ENCODE data around the gene DGUOK.

The DGUOK gene

DNA sequence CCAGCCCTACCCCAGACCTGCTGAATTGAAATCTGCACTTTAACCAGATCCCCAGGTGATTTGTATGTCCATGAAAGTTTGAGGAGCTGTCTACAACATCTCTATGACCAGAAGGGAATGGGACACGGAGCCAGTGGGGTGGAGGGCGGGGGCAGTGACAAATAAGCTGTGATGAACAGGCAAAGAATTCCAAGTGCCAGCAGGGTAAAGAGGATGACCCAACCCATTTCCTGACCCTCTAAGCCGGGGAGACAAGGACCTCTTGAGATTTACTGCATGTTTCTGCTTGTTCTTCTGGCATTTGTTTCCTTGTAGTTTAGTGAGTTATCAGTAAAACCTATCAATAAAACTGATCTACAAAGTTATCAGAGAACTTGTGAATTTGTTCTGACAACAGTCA lies 66.7 kb downstream of the DGUOK start:
- Histone ChIP-seq H3K23ac (ENCODE audit: low read depth, low read length, poor library complexity) (no peak overlapping the region), H2BK15ac (ENCODE audit: low read length) (no peak overlapping the region), H3K9me3 (replicated peaks in 1 of 2; ENCODE audit: control insufficient read depth in 2 of 2, insufficient read depth in 1 of 2, low read depth in 1 of 2, low read length in 2 of 2) (peaks cover 0 to 1% of the 10 kb centered on the region in 2 donors), H2BK12ac (ENCODE audit: low read length) (no peak overlapping the region), H3K4me3 (ENCODE audit: low read length in 2 of 2) (no peak overlapping the region), H3K14ac (ENCODE audit: low read length) (no peak overlapping the region), H3K4ac (ENCODE audit: low read length) (no peak overlapping the region), H3K27me3 (ENCODE audit: control insufficient read depth in 3 of 3, insufficient read depth in 3 of 3, low read depth in 1 of 3, low read length in 3 of 3) (no peaks in the 10 kb centered on the region), H2AFZ (ENCODE audit: low read length) (no peak overlapping the region), H3K9ac (ENCODE audit: low read depth, low read length, poor library complexity) (no peak overlapping the region), H3K4me1 (ENCODE audit: control insufficient read depth in 2 of 2, insufficient read depth in 1 of 2, low read depth in 1 of 2, low read length in 2 of 2) (peaks cover 7 to 16% of the 10 kb centered on the region in 2 donors), H2AK5ac (ENCODE audit: low read depth, low read length) (no peak overlapping the region), H2BK120ac (ENCODE audit: low read depth, low read length) (no peak overlapping the region), H2BK5ac (ENCODE audit: low read length) (no peak overlapping the region), H4K91ac (ENCODE audit: low read depth, low read length, poor library complexity) (no peak overlapping the region), H3K4me2 (ENCODE audit: insufficient read depth, low read length, poor library complexity, severe bottlenecking) (no peak overlapping the region), H3K18ac (ENCODE audit: low read length) (no peak overlapping the region), H3K27ac (replicated peaks; ENCODE audit: low read length) (no peak overlapping the region), H3K36me3 (replicated peaks in 1 of 2; ENCODE audit: control insufficient read depth in 2 of 2, insufficient read depth in 2 of 2, low read length in 2 of 2) (peaks cover 4 to 54% of the 10 kb centered on the region in 2 donors), H3K79me1 (ENCODE audit: low read depth, low read length) (peaks cover 5% of the 10 kb centered on the region), H4K8ac (ENCODE audit: low read depth, low read length) (no peak overlapping the region)
- no CpG with 5 or more reads among the region's 3 CpGs for WGBS, 2 donors (ENCODE audit: extremely low coverage in 2 of 2, insufficient read length in 2 of 2, insufficient replicate concordance in 1 of 2)
- no peak for DNase-seq (ENCODE audit: low spot score)

DNA sequence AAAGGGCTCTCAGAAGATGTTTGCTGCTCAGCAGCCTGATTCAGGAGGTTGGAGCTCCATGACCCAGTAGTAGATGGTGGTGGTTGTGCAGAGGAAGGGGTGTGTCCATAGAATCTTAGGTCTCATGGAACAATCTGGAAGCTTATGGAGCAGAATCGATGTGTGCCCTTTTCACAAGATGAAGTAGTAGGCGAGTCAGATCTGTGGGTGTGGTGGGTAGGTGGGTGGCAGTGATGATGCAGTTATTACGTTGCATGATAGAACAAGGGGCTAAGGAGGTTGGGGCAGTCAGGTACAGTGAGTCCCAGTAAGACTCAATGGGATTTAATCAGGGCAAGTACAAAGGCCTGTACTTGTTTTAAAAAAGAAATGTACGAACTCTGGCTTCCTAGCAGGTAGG lies 67.1 kb downstream of the DGUOK start:
- peaks cover 0 to 1% of the 10 kb centered on the region in 2 donors for H3K9me3 ChIP-seq (replicated peaks in 1 of 2; ENCODE audit: control insufficient read depth in 2 of 2, insufficient read depth in 1 of 2, low read depth in 1 of 2, low read length in 2 of 2)
- H3K23ac ChIP-seq (ENCODE audit: low read depth, low read length, poor library complexity) = no peak overlapping the region
- H2AFZ ChIP-seq (ENCODE audit: low read length) = no peak overlapping the region
- no CpG with 5 or more reads among the region's 4 CpGs for WGBS, 2 donors (ENCODE audit: extremely low coverage in 2 of 2, insufficient read length in 2 of 2, insufficient replicate concordance in 1 of 2)
- H3K4ac ChIP-seq (ENCODE audit: low read length) = no peak overlapping the region
- no peak overlapping the region for H2BK12ac ChIP-seq (ENCODE audit: low read length)
- H4K91ac ChIP-seq (ENCODE audit: low read depth, low read length, poor library complexity) = no peak overlapping the region
- H4K8ac ChIP-seq (ENCODE audit: low read depth, low read length) = no peak overlapping the region
- no peak overlapping the region for H3K4me2 ChIP-seq (ENCODE audit: insufficient read depth, low read length, poor library complexity, severe bottlenecking)
- H3K4me3 ChIP-seq (ENCODE audit: low read length in 2 of 2) = no peak overlapping the region
- no peak overlapping the region for H2AK5ac ChIP-seq (ENCODE audit: low read depth, low read length)
- peaks cover 2 to 52% of the 10 kb centered on the region in 2 donors for H3K36me3 ChIP-seq (replicated peaks in 1 of 2; ENCODE audit: control insufficient read depth in 2 of 2, insufficient read depth in 2 of 2, low read length in 2 of 2)
- no peak overlapping the region for H2BK120ac ChIP-seq (ENCODE audit: low read depth, low read length)
- peaks cover 5 to 17% of the 10 kb centered on the region in 2 donors for H3K4me1 ChIP-seq (ENCODE audit: control insufficient read depth in 2 of 2, insufficient read depth in 1 of 2, low read depth in 1 of 2, low read length in 2 of 2)
- H3K18ac ChIP-seq (ENCODE audit: low read length) = no peak overlapping the region
- no peak for DNase-seq (ENCODE audit: low spot score)
- H3K9ac ChIP-seq (ENCODE audit: low read depth, low read length, poor library complexity) = no peak overlapping the region
- no peak overlapping the region for H3K27ac ChIP-seq (replicated peaks; ENCODE audit: low read length)
- no peak overlapping the region for H2BK15ac ChIP-seq (ENCODE audit: low read length)
- H3K79me1 ChIP-seq (ENCODE audit: low read depth, low read length) = peaks cover 4% of the 10 kb centered on the region
- no peaks in the 10 kb centered on the region for H3K27me3 ChIP-seq (ENCODE audit: control insufficient read depth in 3 of 3, insufficient read depth in 3 of 3, low read depth in 1 of 3, low read length in 3 of 3)
- H2BK5ac ChIP-seq (ENCODE audit: low read length) = no peak overlapping the region
- H3K14ac ChIP-seq (ENCODE audit: low read length) = no peak overlapping the region

DNA sequence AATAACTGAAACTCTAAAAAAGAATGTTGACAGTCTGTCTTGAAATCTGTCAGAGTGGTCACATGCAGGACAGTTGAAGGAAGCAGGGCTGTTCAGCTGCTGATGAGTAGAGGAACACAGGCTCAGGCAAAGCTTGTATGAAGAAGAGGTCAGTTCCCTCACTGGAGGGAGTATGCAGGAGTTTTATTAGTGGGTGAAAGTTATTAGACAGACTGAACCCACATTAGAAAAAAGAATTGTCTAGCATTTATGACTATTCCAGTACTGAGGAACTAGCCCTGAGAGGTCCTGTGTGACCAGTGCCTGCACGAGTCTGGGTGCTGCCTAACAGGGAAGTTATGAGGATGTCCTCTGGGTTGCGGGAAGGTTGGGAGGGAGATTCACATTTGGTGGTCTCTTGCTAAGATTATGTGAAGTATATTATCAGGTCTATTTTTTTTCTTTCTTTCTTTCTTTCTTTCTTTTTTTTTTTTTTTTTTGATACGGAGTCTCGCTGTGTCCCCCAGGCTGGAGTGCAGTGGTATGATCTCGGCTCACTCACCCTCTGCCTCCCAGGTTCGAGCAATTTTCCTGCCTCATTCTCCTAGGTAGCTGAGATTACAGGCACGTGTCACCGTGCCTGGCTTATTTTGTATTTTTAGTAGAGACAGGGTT lies 67.6 kb downstream of the DGUOK start:
- H2AFZ ChIP-seq (ENCODE audit: low read length) = no peak overlapping the region
- H3K4me3 ChIP-seq (ENCODE audit: low read length in 2 of 2) = no peak overlapping the region
- H2AK5ac ChIP-seq (ENCODE audit: low read depth, low read length) = no peak overlapping the region
- H2BK120ac ChIP-seq (ENCODE audit: low read depth, low read length) = no peak overlapping the region
- no peak overlapping the region for H4K8ac ChIP-seq (ENCODE audit: low read depth, low read length)
- DNase-seq (ENCODE audit: low spot score) = no peak
- no peak overlapping the region for H3K4ac ChIP-seq (ENCODE audit: low read length)
- H3K9me3 ChIP-seq (replicated peaks in 1 of 2; ENCODE audit: control insufficient read depth in 2 of 2, insufficient read depth in 1 of 2, low read depth in 1 of 2, low read length in 2 of 2) = peaks cover 0 to 1% of the 10 kb centered on the region in 2 donors
- no CpG with 5 or more reads among the region's 8 CpGs for WGBS, 2 donors (ENCODE audit: extremely low coverage in 2 of 2, insufficient read length in 2 of 2, insufficient replicate concordance in 1 of 2)
- no peaks in the 10 kb centered on the region for H3K27me3 ChIP-seq (ENCODE audit: control insufficient read depth in 3 of 3, insufficient read depth in 3 of 3, low read depth in 1 of 3, low read length in 3 of 3)
- no peak overlapping the region for H2BK15ac ChIP-seq (ENCODE audit: low read length)
- H2BK12ac ChIP-seq (ENCODE audit: low read length) = no peak overlapping the region
- no peak overlapping the region for H4K91ac ChIP-seq (ENCODE audit: low read depth, low read length, poor library complexity)
- H3K14ac ChIP-seq (ENCODE audit: low read length) = no peak overlapping the region
- H3K4me1 ChIP-seq (ENCODE audit: control insufficient read depth in 2 of 2, insufficient read depth in 1 of 2, low read depth in 1 of 2, low read length in 2 of 2) = peaks cover 4 to 22% of the 10 kb centered on the region in 2 donors
- no peak overlapping the region for H3K23ac ChIP-seq (ENCODE audit: low read depth, low read length, poor library complexity)
- no peak overlapping the region for H3K27ac ChIP-seq (replicated peaks; ENCODE audit: low read length)
- peaks cover 2 to 48% of the 10 kb centered on the region in 2 donors for H3K36me3 ChIP-seq (replicated peaks in 1 of 2; ENCODE audit: control insufficient read depth in 2 of 2, insufficient read depth in 2 of 2, low read length in 2 of 2)
- H2BK5ac ChIP-seq (ENCODE audit: low read length) = no peak overlapping the region
- no peak overlapping the region for H3K4me2 ChIP-seq (ENCODE audit: insufficient read depth, low read length, poor library complexity, severe bottlenecking)
- no peak overlapping the region for H3K9ac ChIP-seq (ENCODE audit: low read depth, low read length, poor library complexity)
- no peak overlapping the region for H3K18ac ChIP-seq (ENCODE audit: low read length)
- H3K79me1 ChIP-seq (ENCODE audit: low read depth, low read length) = peaks cover 4% of the 10 kb centered on the region

DNA sequence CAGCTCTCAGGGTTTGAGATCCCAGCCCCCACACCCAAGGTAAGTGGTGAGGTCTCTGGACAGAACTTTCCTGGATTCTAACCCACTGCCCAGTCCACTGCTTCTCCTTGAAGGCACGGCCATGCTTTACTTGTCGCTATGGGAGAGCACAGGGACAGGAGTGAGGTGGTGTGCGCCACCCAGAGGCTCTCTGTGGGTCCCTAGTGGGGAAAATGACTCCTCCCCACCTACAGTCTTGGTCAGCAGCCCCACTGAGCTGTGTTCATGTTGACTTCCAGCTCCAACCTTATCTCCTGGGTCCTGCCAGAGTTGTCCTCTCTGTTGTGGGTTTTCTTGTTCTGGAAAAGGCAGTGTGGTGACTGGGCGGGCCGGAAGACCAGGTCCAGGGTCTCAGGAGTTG lies 69.1 kb downstream of the DGUOK start:
- H3K14ac ChIP-seq (ENCODE audit: low read length) = no peak overlapping the region
- no peak overlapping the region for H3K4me3 ChIP-seq (ENCODE audit: low read length in 2 of 2)
- no peak overlapping the region for H2BK15ac ChIP-seq (ENCODE audit: low read length)
- H2BK12ac ChIP-seq (ENCODE audit: low read length) = no peak overlapping the region
- H2BK5ac ChIP-seq (ENCODE audit: low read length) = no peak overlapping the region
- no CpG with 5 or more reads among the region's 5 CpGs for WGBS, 2 donors (ENCODE audit: extremely low coverage in 2 of 2, insufficient read length in 2 of 2, insufficient replicate concordance in 1 of 2)
- H3K4ac ChIP-seq (ENCODE audit: low read length) = no peak overlapping the region
- no peak overlapping the region for H3K27ac ChIP-seq (replicated peaks; ENCODE audit: low read length)
- no peak overlapping the region for H4K91ac ChIP-seq (ENCODE audit: low read depth, low read length, poor library complexity)
- H3K9ac ChIP-seq (ENCODE audit: low read depth, low read length, poor library complexity) = no peak overlapping the region
- DNase-seq (ENCODE audit: low spot score) = no peak
- H3K23ac ChIP-seq (ENCODE audit: low read depth, low read length, poor library complexity) = no peak overlapping the region
- no peak overlapping the region for H4K8ac ChIP-seq (ENCODE audit: low read depth, low read length)
- H3K4me2 ChIP-seq (ENCODE audit: insufficient read depth, low read length, poor library complexity, severe bottlenecking) = no peak overlapping the region
- H2AFZ ChIP-seq (ENCODE audit: low read length) = no peak overlapping the region
- H3K18ac ChIP-seq (ENCODE audit: low read length) = no peak overlapping the region
- peaks cover 19 to 37% of the 10 kb centered on the region in 2 donors for H3K4me1 ChIP-seq (ENCODE audit: control insufficient read depth in 2 of 2, insufficient read depth in 1 of 2, low read depth in 1 of 2, low read length in 2 of 2)
- H3K9me3 ChIP-seq (replicated peaks in 1 of 2; ENCODE audit: control insufficient read depth in 2 of 2, insufficient read depth in 1 of 2, low read depth in 1 of 2, low read length in 2 of 2) = peaks cover 0 to 1% of the 10 kb centered on the region in 2 donors
- H3K27me3 ChIP-seq (ENCODE audit: control insufficient read depth in 3 of 3, insufficient read depth in 3 of 3, low read depth in 1 of 3, low read length in 3 of 3) = no peaks in the 10 kb centered on the region
- peaks cover 0 to 33% of the 10 kb centered on the region in 2 donors for H3K36me3 ChIP-seq (replicated peaks in 1 of 2; ENCODE audit: control insufficient read depth in 2 of 2, insufficient read depth in 2 of 2, low read length in 2 of 2)
- H2BK120ac ChIP-seq (ENCODE audit: low read depth, low read length) = no peak overlapping the region
- H2AK5ac ChIP-seq (ENCODE audit: low read depth, low read length) = no peak overlapping the region
- peaks cover 2% of the 10 kb centered on the region for H3K79me1 ChIP-seq (ENCODE audit: low read depth, low read length)
